HuH-7 (cell line): ENCODE data around the gene VWA8.

Experiments used
- DNase-seq: peaks from one replicate; pipeline ENCODE4 v3.0.0; 2011; ENCODE audit warnings: low spot score

The VWA8 gene

DNA sequence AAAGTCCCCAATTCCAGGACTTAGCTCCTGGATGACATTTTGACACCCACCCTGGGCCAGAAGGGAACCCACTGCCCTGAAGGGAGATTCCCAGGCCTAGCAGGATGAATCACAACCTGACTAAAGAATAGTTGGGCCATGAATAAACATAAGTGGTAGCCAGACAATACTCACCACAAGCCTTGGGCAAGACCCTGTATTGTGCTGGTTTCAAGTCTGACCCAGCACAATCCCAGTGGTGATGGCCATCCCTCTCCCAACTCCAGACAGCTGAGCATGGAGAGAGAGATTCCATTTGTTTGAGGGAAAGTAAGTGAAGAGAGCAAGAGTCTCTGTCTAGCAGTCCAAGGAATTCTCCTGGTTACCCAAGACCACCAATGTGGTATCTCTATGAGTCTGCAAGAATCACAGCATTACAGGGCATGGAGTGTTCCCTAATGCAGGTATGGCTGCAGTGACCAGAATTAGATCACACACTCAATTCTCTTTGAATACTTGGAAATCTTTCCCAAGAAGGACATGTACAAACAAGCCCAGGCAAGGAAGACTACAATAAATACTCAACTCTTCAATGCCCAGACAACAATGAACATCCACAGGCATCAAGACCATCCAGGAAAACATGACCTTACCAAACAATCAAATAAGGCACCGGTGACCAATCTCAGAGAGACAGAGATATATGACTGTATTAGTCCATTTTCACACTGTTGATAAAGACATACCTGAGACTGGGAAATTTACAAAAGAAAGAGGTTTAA lies 158.0 kb downstream of the VWA8 start:
- no peak for DNase-seq

DNA sequence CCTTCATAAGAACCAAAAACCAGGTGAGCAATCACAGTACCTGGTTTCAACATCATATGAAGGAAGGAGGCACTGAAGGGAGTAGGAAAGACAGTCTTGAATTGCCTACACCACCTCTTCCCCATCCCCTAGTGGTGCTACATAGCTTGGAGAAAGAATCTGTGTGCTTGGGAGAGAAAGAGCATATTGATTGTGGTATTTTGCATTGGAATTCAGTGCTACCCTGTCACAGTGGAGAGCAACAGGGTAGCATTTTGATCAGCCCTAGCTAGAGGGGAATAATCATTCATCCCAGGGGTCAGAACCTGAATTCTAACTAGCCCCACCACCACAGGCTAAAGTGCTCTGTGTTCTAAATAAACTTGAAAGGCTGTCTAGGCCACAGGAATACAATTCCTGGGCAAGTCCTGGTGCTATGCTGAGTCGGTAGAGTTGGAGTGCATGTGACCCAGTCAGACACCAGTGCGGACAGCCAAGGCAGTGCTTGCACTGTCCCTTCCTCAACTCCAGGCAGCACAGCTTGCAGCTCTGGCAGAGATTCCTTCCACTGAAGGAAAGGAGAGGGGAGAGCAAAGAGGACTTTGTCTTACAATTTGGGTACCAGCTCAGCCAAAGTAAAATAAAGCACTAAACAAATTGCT lies 158.7 kb downstream of the VWA8 start:
- no peak for DNase-seq

- no peak for DNase-seq
Observed at GRCh38 chr13:41791056-41791455, 169.9 kb downstream of the VWA8 start.

DNA sequence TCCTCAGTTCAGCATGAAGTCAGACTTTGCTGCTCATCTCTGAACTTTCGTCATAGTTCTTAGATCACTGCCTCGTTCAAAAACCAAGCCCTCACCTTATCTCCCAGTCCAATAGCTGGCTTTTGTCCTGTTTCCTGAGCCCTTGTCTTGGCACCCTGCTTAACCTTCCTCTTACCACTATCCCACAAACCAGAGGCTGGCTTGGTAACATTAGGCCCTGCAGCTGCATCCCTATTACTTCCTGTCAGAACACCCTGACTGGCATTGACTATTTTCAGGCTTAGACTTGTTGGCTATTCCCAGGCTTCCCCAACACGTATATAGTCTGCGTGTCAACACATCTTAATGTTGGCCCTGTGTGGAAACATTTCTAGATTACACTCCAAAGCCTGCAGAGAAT lies 172.4 kb downstream of the VWA8 start:
- no peak for DNase-seq

DNA sequence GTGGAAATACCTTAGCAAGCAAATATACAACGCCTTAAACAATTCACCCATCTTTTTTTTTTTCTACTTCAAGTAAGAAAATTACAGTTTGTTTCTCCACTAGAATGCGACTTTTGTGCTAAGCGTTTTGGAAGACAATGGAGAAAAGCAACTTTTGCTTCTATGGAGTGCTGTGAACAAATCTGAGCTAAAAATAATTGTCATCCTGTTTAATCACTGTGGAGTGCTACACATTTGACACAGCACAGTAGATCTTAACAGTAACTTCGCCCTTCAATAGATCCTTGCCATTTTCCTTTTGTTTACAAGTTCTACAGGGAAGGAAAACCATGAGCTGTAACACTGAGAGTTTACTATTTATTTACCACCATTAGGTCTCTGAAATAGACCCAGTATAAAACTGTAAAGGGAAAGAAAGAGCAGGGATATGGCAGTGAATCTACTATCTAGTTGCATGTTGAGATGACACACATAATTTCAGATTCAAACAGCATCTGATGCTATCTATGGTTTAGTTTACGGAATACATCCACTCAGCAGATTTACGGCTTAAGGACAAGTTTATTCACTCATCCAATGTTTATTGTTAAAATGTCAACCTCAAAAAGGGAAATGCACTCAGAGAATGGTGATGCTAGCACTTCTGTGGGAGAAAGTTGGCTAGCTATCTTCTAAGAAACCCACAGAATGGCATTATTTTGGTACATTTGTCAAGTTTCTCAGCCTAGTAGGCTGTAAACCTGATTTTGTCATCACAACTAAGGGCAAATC lies 175.3 kb downstream of the VWA8 start:
- DNase-seq, result no peak

DNA sequence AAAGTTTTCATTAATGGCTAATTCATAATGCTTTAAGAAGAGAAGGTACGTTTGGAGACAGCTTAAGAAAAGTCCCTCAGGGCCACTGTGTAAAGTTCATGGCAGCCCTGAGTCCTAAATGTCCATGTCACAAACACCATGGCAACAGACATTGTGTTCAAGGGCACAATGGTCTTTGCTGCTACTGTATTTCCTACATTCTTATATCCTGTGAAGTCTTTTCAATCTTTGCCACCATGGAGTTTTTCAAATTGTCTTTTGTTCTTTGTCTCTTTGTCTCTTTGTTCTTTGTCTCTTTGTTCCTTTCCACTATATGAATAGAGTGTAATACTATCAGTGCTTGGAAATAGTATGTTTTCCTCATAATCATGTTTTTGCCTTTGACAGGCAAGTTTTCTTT lies 178.8 kb downstream of the VWA8 start:
- DNase-seq, result no peak

DNA sequence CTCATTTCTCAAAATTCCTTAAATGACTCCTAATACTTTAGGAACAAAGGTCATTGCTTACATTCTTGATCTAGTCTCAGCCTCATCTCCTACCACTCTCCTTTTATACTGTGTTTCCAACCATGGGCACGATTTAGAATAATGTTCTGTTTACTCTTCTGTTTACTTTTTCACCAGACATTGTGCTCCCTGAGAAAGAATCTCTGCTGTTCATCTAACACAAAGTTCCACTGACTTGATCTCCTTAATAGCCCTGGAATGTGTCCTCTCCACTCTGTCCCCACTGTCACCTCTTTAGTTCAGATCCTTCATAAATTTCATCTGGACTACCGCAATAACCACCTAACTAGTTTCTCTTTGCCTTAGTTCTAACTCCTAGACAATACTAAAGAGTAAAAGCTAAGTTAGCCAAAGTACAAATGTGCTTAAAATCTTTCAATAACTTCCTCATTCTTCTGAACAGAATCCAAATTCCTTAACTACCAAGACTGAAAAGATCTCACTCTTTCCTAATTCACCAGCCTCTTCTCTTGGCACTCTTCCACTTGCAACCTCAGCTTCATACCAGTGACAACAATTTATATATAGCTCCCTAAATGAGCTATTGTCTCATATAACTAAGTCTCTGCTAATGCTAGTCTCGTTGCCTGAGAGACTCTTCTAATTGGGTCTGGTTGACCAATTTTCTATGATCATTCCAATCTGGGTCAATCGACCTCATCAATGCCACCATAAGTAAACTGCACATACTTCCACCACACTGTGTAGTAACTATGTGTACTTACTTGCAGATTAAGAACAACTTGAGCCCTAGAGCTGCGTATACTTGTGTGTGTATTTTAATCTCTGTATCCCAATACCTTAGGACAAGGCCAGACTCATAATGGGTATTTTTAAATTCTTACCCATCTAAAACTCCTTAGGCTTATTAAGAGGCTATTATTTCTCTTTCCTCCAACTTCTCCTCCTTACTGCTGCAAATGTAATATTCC lies 179.9 kb downstream of the VWA8 start:
- no peak for DNase-seq

DNA sequence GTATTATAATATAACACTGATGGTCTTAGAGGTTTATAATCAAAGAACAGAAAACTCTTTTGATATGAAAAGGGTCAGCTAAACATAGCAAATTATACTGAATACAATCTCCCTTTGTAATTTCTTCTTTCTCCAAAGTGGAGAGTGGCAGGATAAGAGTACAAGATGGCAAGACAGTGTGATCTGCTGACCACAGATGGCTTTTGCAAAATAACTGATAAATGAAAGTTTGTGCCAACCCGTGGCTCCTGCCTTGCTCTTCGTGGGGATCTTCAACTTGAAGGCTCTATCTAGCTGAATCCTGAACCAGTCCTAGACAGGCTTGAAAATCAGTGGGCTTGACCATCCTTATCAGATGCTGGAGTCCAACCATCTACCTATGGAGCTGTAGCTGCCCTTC lies 185.7 kb downstream of the VWA8 start:
- no peak for DNase-seq

DNA sequence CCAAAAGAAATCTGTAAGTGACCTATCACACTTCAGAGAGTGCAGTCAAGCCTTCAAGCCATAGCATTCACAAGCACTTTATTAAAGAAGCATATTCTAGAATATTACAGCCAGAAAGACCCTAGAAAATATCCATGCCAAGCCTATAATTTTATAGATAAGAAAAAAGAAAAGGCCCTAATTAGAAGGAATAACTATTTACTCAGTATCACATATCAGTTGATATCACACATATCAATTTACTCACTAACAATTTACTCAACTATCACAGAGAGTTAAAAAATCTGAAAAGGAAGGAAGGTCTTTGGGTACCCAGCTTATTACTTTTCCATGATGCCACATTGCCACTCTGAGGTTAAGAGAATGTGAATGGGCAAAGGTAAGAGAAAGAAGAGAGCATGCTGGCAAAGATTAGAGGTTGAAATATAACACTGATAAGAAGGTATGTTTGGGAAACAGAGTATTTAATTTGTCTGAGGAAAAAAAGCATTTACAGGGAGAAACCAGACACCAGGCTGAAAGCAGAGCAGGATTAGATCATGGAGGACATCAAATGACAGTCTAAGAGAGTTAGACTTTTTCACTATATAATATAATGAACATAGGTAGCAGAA lies 186.2 kb downstream of the VWA8 start:
- DNase-seq, result no peak

DNA sequence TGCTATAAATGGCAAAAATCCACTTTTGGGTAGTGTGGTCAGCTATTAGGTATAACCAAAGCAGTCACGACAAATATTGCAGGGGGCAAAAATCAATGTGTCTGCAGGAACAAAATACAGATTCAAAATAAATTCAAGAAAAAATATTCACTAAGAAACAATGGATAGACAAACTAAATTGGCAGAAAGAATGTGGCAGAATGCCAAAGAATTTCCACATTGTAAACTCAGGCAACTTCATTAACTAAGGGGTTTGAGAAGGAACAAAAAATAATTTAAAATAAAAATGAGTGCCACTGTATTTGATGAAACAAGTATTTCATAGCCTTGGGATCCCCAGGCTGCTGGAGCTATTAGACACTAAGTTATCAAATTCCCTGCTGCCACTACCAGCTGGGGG lies 193.1 kb downstream of the VWA8 start:
- no peak for DNase-seq

GRCh38 chr13:41766439-41766838 lies 194.5 kb downstream of the VWA8 start:
- no peak for DNase-seq

- DNase-seq, result no peak
Observed at GRCh38 chr13:41765813-41766212, 195.1 kb downstream of the VWA8 start.

DNA sequence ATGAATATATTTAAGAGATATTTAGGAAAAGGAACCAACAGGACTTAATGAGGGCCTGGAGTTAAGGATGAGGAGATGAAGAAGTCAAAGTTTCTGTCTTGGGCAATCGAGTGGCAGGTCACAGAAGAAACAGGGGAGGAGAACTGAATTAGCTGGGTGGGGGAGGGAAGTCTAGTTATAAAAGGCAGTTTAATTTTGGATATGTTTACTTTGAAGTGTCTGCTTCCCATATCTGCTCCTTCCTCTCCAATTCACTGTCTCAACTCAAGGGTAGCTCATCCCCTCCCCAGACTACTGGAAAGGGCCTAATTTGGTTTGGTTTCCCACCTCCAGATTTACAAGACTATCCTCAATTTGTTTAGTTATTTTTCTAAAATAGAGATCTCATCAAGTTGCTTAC lies 195.9 kb downstream of the VWA8 start:
- DNase-seq, result no peak

DNA sequence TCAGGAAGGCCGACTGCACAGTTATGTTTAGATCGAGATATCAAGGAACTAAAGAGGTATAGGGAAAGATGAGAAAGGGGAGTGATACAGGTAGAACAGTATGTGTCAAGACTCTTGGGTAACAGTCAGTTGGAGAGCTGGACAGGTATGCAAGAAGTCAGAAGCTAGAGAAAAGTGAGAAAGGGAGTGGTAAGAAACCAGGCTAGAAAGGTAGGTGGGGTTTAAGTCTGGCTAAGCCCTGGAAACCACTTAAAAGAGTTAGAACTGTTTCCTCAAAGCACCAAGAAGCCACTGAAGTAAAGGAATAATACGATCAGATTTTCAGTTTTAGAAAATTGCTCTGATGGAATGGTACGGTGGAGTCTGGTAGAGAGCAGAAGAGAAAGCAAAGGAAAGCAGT lies 196.4 kb downstream of the VWA8 start:
- DNase-seq, result no peak

GRCh38 chr13:41763782-41764181 lies 197.1 kb downstream of the VWA8 start:
- DNase-seq, result no peak

DNA sequence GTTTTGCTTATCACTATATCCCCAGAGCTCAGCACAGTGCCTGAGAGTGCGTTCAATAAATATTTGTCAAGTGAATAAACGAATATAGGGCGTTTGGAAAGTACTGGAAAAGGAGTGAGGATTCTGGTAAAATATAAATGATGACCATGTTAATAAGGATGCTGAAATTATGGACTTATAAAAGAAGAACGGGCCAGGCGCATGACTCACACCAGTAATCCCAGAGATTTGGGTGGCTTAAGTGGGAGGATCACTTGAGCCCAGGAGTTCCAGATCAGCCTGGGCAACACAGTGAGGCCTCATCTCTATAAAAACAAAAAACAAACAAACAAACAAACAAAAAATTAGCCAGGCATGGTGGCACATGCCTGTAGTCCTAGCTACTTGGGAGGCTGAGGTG lies 198.1 kb downstream of the VWA8 start:
- no peak for DNase-seq

DNA sequence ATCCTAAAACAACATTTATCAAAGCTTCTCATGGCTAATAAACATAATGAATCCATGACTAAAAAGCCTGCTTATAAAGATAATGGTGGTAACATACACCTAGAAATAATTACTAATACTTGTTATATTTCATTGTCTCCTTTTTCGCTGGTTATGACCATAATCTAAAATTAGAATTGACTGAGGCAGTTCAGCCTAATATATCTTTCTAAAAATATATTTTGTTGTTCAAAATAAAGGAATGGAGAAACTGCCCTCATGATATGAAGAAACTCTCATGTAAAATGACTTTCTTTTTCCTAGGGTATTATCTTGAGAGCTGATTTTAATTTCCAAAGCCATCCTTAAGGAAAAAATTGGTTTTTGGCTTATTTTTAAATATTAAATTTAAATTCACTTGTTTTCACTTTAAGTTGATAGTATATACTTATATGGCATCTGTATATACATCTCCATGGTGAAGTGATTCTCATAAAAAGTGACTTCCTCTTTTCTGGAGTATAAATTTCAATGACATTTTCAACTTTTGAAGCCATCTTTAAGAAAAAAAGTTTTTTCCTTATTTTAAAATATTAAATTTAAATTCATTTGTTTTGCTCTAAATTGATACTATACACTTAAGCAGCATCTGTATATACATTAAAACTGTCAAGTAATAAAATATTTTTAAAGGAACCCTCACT lies 204.6 kb downstream of the VWA8 start:
- no peak for DNase-seq

DNA sequence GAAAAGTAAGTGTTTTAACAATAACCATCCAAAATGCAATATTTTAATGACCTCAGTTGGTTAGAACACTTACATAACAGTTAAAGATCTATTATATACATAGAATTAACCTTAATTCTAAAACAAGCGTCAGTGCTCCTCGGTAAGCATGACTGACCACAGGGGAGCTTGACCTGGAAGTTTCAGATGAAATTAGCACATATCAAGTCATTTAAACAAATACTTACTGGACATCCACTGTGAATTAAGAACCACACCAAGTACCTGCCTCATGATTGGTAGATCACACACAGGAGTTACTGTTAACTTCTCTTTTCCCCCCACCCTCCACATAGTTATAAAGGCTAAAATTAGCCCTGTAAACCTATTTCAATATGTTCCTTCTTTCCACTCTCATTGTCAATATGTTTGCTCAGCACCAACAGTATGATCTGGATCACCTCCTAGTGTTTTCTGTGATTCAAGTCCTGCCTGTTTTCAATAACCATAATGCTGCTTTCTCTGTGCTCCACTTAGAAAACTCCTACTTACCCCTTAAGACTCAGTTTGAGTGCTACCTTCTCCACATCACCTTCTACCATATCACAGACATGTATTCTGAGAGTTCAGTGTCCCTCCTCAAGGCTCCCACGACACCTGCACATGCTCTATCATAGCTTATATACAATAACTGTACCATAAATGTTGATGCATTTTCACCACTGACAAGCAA lies 209.0 kb downstream of the VWA8 start:
- DNase-seq, result no peak

DNA sequence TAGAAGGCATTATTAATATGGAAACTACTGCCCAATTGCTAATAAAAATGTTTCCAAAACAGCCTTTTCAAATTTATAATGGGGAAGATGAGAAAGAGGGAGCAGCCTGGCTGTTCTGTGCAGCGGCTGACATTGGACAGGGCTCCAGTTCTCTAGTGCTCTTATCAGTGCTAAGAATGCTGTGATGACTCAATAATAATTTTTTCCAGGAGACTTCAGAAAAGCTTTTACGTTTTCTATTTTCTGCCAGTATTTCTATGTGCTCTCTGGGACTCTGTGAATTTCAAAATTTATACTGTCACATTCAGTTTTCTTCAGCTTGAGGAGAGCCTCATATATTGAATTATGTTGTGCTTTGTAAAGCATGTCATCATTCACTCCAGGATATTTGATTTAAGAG lies 209.6 kb downstream of the VWA8 start:
- no peak for DNase-seq

DNA sequence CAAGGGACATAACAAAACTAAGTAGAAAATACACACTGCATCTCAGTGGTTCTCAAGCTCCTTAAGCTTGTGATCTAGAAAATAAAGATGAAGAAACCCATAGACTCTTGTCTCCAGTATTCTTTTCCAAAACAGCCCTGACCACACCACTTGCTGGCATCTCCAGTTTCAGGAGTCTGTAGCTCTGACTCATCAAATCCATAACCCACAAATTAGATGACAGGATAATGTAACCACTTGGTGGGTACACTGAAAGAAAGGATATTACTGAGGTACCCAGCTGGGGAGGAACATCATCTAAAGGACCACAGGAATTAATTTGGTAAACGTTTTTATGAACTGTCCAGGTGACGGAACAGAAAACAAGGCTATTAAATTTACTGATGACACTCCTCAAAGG lies 214.7 kb downstream of the VWA8 start:
- no peak for DNase-seq
